ENCODE data around the gene SEC16B. TPM values are rescaled to one million over a fixed set of nuclear protein-coding genes. Genes with fewer than 3 reads are reported as not detected.

SEC16B gene
- total RNA-seq, 2 experiments from 2014 or later: not detected

- no TSS peak for BruUV-seq (replicated peaks)
- no peaks in the 10 kb centered on the region for H3K36me3 ChIP-seq (ENCODE audit: insufficient read depth, low read length)
- no peaks in the 10 kb centered on the region for H3K79me2 ChIP-seq (ENCODE audit: insufficient read depth, low read depth, low read length)
- CTCF ChIA-PET (ENCODE audit: unreplicated experiment): no interaction called here
- intact Hi-C loops (cut with micrococcal nuclease; ENCODE audit: unreplicated experiment): no loop called here
- TF ChIP-seq, protein P1, sequence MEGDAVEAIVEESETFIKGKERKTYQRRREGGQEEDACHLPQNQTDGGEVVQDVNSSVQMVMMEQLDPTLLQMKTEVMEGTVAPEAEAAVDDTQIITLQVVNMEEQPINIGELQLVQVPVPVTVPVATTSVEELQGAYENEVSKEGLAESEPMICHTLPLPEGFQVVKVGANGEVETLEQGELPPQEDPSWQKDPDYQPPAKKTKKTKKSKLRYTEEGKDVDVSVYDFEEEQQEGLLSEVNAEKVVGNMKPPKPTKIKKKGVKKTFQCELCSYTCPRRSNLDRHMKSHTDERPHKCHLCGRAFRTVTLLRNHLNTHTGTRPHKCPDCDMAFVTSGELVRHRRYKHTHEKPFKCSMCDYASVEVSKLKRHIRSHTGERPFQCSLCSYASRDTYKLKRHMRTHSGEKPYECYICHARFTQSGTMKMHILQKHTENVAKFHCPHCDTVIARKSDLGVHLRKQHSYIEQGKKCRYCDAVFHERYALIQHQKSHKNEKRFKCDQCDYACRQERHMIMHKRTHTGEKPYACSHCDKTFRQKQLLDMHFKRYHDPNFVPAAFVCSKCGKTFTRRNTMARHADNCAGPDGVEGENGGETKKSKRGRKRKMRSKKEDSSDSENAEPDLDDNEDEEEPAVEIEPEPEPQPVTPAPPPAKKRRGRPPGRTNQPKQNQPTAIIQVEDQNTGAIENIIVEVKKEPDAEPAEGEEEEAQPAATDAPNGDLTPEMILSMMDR (conservative IDR thresholded peaks at IDR 0.05; ENCODE audit: low read length): no peak
- no peak for TF ChIP-seq EZH2phosphoT487 (IDR thresholded peaks at IDR 0.05; ENCODE audit: borderline replicate concordance, low read depth, low read length)
- no peaks in the 10 kb centered on the region for H4K20me1 ChIP-seq (ENCODE audit: insufficient read depth, low read length)
- no peak overlapping the region for H3K4me2 ChIP-seq (ENCODE audit: low read length)
- POLR2A ChIA-PET: interaction anchor here (0.6 to 0.8 kb wide), 2 partner anchors 139 to 1364 kb away, joined by 4 to 5 read pairs; no protein-coding TSS in a partner anchor
- H2AFZ ChIP-seq (ENCODE audit: low read length): no peak overlapping the region
- H3K9me2 ChIP-seq (ENCODE audit: insufficient read depth, low read length): no peaks in the 10 kb centered on the region
- no peak for DNase-seq (ENCODE audit: low spot score)
- no peak overlapping the region for H3K4me3 ChIP-seq (ENCODE audit: low read depth, low read length, poor library complexity, severe bottlenecking)
- H3K27ac ChIP-seq (ENCODE audit: low read depth, low read length, poor library complexity, severe bottlenecking): no peak overlapping the region
- no peaks in the 10 kb centered on the region for H3K9me3 ChIP-seq (ENCODE audit: low read length)
- no peaks in the 10 kb centered on the region for H3K4me1 ChIP-seq (ENCODE audit: insufficient read depth, low read length, poor library complexity, severe bottlenecking)
Observed at GRCh38 chr1:177920091-177920490, 49.8 kb downstream of the SEC16B start.

GRCh38 chr1:177915641-177916040, 54.2 kb downstream of the SEC16B start:
- Histone ChIP-seq H3K36me3 (ENCODE audit: insufficient read depth, low read length) (no peaks in the 10 kb centered on the region), H3K4me2 (ENCODE audit: low read length) (no peak overlapping the region), H2AFZ (ENCODE audit: low read length) (no peak overlapping the region), H3K4me1 (ENCODE audit: insufficient read depth, low read length, poor library complexity, severe bottlenecking) (no peaks in the 10 kb centered on the region), H3K9me2 (ENCODE audit: insufficient read depth, low read length) (no peaks in the 10 kb centered on the region), H3K4me3 (ENCODE audit: low read depth, low read length, poor library complexity, severe bottlenecking) (no peak overlapping the region), H3K27ac (ENCODE audit: low read depth, low read length, poor library complexity, severe bottlenecking) (no peak overlapping the region), H4K20me1 (ENCODE audit: insufficient read depth, low read length) (no peaks in the 10 kb centered on the region), H3K79me2 (ENCODE audit: insufficient read depth, low read depth, low read length) (no peaks in the 10 kb centered on the region), H3K9me3 (ENCODE audit: low read length) (no peaks in the 10 kb centered on the region)
- TF ChIP-seq EZH2phosphoT487 (IDR thresholded peaks at IDR 0.05; ENCODE audit: borderline replicate concordance, low read depth, low read length): no peak
- TF ChIP-seq, protein P1 (conservative IDR thresholded peaks at IDR 0.05; ENCODE audit: low read length): no peak
- no TSS peak for BruUV-seq (replicated peaks)
- ChIA-PET CTCF (ENCODE audit: unreplicated experiment) (interaction anchor here (0.6 kb wide), 1 partner anchor 132 kb away, joined by 3 read pairs; no protein-coding TSS in a partner anchor), POLR2A (no interaction called here)
- intact Hi-C loops (cut with micrococcal nuclease; ENCODE audit: unreplicated experiment): no loop called here
- no peak for DNase-seq (ENCODE audit: low spot score)

- no peak overlapping the region for H2AFZ ChIP-seq (ENCODE audit: low read length)
- TF ChIP-seq, protein P1 (conservative IDR thresholded peaks at IDR 0.05; ENCODE audit: low read length): no peak
- no peak for TF ChIP-seq EZH2phosphoT487 (IDR thresholded peaks at IDR 0.05; ENCODE audit: borderline replicate concordance, low read depth, low read length)
- no peak overlapping the region for H3K4me3 ChIP-seq (ENCODE audit: low read depth, low read length, poor library complexity, severe bottlenecking)
- no peaks in the 10 kb centered on the region for H3K79me2 ChIP-seq (ENCODE audit: insufficient read depth, low read depth, low read length)
- intact Hi-C loops (cut with micrococcal nuclease; ENCODE audit: unreplicated experiment): no loop called here
- ChIA-PET CTCF (ENCODE audit: unreplicated experiment) (no interaction called here), POLR2A (no interaction called here)
- H3K27ac ChIP-seq (ENCODE audit: low read depth, low read length, poor library complexity, severe bottlenecking): no peak overlapping the region
- H3K4me2 ChIP-seq (ENCODE audit: low read length): no peak overlapping the region
- H3K9me2 ChIP-seq (ENCODE audit: insufficient read depth, low read length): no peaks in the 10 kb centered on the region
- no peak for DNase-seq (ENCODE audit: low spot score)
- no peaks in the 10 kb centered on the region for H3K36me3 ChIP-seq (ENCODE audit: insufficient read depth, low read length)
- H4K20me1 ChIP-seq (ENCODE audit: insufficient read depth, low read length): no peaks in the 10 kb centered on the region
- H3K4me1 ChIP-seq (ENCODE audit: insufficient read depth, low read length, poor library complexity, severe bottlenecking): no peaks in the 10 kb centered on the region
- H3K9me3 ChIP-seq (ENCODE audit: low read length): no peaks in the 10 kb centered on the region
- BruUV-seq (replicated peaks): no TSS peak
Observed at GRCh38 chr1:177914603-177915002, 55.3 kb downstream of the SEC16B start.

All from OCI-LY7 (cell line).